Measurements from ENCODE around the gene NEO1.

The NEO1 gene

GRCh38 chr15:73273181-73274002, 221.1 kb downstream of the NEO1 start:
- TF ChIP-seq CTCF (IDR thresholded peaks at IDR 0.05; ENCODE audit: low read depth, low read length) = peak; percentile 82
- peak; percentile 38 for DNase-seq (ENCODE audit: extremely low read depth, low read depth)

- no peak for DNase-seq (ENCODE audit: extremely low read depth, low read depth)
- no peak for TF ChIP-seq CTCF (IDR thresholded peaks at IDR 0.05; ENCODE audit: low read depth, low read length)
Observed at GRCh38 chr15:73275862-73276261, 223.6 kb downstream of the NEO1 start.

- DNase-seq (ENCODE audit: extremely low read depth, low read depth) = no peak
- TF ChIP-seq CTCF (IDR thresholded peaks at IDR 0.05; ENCODE audit: low read depth, low read length) = no peak
Observed at GRCh38 chr15:73282567-73283365, 230.5 kb downstream of the NEO1 start.

GRCh38 chr15:73283366-73283962, 231.2 kb downstream of the NEO1 start:
- TF ChIP-seq CTCF (IDR thresholded peaks at IDR 0.05; ENCODE audit: low read depth, low read length) = no peak

GRCh38 chr15:73284090-73284716, 231.9 kb downstream of the NEO1 start:
- DNase-seq (ENCODE audit: extremely low read depth, low read depth) = no peak

More at GRCh38 chr15:73283366-73283962, 231.2 kb downstream of the NEO1 start:
- DNase-seq (ENCODE audit: extremely low read depth, low read depth) = no peak

GRCh38 chr15:73286311-73286710, 234.0 kb downstream of the NEO1 start:
- TF ChIP-seq CTCF (IDR thresholded peaks at IDR 0.05; ENCODE audit: low read depth, low read length) = no peak
- no peak for DNase-seq (ENCODE audit: extremely low read depth, low read depth)

More at GRCh38 chr15:73284090-73284716, 231.9 kb downstream of the NEO1 start:
- TF ChIP-seq CTCF (IDR thresholded peaks at IDR 0.05; ENCODE audit: low read depth, low read length) = peak; percentile 39
